HK-2 (cell line): Measurements from ENCODE around the gene LCLAT1.
"Not testable (repeated sequence)": the region's sequence is repeated elsewhere in the genome, so short reads cannot be mapped to it uniquely, and the experiment has no call there.

Experiments
- DNase-seq: peaks from one replicate; pipeline ENCODE4 v3.0.0-alpha.2; 2018; ENCODE audit not compliant: unreplicated experiment

Gene LCLAT1

GRCh38 chr2:30487603-30488002, 40.6 kb downstream of the LCLAT1 start:
- no peak for DNase-seq

- no peak for DNase-seq
Measured at GRCh38 chr2:30488012-30488659, 41.1 kb downstream of the LCLAT1 start.

GRCh38 chr2:30491225-30491624, 44.2 kb downstream of the LCLAT1 start:
- DNase-seq, result no peak

DNA sequence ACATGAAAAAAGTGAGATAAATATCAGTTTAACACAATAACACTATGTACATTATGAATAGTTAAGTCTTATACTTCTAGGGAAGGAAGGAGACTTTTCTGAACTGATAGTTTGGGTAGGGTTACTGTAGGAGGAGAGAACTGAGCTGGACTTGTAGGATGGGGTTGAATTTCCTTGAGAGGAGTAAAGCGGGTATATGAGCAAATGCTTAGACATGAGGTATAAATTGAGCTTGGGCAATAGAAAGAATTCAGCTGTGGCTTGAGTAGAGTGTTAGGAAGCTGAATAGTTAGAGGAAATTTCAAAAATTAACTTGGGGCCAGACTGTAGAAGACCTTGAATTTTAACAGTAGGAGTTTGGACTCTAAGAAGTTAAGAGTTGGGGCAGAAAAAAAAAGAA, 45.1 kb downstream of the LCLAT1 start:
- no peak for DNase-seq

- no peak for DNase-seq
Measured at GRCh38 chr2:30492619-30493018, 45.6 kb downstream of the LCLAT1 start.

GRCh38 chr2:30493440-30493839, 46.4 kb downstream of the LCLAT1 start:
- no peak for DNase-seq

GRCh38 chr2:30495896-30496295, 48.9 kb downstream of the LCLAT1 start:
- not testable (repeated sequence) for DNase-seq

GRCh38 chr2:30499681-30500080, 52.6 kb downstream of the LCLAT1 start:
- DNase-seq, result no peak

- no peak for DNase-seq
Measured at GRCh38 chr2:30500699-30501098, 53.7 kb downstream of the LCLAT1 start.

GRCh38 chr2:30502310-30502709, 55.3 kb downstream of the LCLAT1 start:
- no peak for DNase-seq

DNA sequence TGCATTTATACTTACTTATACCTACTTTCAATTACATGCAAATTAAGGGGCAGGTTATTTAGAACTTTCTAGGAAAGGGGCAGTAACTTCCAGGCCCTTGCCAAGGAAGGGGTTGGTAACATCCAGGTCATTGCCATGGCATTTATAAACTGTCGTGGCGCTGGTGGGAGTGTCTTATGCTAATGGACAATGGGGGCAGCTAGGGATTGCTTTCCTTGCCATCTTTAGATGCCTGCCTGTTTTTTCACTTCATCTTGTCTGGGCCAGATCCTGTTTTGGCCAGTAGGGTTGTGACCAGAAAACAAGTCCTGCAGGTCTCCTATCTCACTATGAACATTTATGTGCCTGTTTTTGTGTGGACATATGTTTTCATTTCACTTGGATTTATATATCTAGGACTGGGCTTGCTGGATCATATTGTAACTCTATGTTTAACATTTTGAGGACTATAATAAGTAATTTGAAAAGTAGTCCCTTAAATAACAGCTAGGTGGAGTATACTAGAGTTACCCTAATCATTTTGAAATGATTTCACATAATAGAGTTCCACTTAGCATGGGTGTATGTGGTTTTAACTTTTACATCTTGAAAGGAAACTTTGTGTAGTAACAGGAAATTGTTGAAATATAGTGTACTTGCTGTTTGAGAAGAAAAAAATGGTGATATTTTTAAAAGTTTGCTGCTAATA, 56.1 kb downstream of the LCLAT1 start:
- no peak for DNase-seq

DNA sequence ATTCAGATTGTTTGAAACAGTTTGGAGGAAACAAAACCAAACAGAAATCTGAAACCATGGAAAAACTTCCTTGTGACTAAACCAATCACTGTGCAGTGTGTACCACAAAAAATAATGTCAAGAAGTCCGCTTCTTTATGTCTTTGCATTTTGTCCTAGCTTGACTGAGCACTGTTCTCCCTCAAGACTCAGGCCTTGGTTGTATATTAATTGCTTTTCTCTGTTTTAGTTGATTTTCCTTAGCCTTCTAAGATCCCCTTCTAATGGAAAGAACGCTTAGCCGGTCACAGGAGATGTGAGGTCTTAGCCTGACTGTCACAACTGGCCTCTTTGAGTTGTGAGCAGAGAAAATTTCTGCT, 56.6 kb downstream of the LCLAT1 start:
- no peak for DNase-seq

DNA sequence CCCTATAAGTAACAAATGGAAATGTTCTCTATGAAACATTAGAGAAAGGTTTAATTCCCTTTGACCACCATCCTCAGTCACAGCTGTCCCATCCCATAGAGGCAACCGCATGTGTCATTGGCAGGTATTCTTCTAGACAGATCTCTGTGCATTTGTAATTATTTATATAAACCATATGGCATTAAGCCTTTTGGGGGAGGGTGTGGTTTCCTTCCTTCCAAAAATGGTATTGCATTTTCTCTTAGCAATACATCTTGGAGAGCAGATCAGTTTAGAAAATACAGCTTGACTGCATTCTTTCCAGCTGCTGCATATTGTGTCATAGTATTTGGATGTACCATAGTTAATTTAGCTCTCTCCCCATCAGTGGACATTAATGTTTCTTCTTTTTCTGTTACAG, 57.7 kb downstream of the LCLAT1 start:
- no peak for DNase-seq

GRCh38 chr2:30505500-30506180, 58.6 kb downstream of the LCLAT1 start:
- DNase-seq, result no peak

GRCh38 chr2:30507460-30507859, 60.4 kb downstream of the LCLAT1 start:
- not testable (repeated sequence) for DNase-seq

GRCh38 chr2:30509716-30510115, 62.7 kb downstream of the LCLAT1 start:
- DNase-seq, result no peak

DNA sequence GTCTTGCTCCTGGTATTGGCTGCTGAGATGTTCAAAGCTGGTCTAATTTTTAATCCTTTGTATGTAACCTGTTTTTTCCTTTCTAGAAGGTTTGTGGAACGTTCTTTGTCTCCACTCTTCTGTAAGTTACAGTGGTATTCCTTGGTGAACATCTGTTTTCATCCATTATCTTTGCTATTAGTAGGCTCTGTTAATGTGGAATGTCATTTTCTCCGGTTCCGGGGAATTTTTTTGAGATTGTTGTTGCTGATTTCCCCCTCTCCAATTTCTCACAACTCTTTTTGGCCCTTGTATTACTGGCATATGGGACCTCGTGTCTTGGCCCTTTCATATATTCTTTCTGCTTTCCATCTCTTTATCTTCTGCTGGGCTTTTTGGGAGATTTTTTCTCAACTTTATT, 63.4 kb downstream of the LCLAT1 start:
- no peak for DNase-seq

- no peak for DNase-seq
Measured at GRCh38 chr2:30511122-30512083, 64.4 kb downstream of the LCLAT1 start.

DNA sequence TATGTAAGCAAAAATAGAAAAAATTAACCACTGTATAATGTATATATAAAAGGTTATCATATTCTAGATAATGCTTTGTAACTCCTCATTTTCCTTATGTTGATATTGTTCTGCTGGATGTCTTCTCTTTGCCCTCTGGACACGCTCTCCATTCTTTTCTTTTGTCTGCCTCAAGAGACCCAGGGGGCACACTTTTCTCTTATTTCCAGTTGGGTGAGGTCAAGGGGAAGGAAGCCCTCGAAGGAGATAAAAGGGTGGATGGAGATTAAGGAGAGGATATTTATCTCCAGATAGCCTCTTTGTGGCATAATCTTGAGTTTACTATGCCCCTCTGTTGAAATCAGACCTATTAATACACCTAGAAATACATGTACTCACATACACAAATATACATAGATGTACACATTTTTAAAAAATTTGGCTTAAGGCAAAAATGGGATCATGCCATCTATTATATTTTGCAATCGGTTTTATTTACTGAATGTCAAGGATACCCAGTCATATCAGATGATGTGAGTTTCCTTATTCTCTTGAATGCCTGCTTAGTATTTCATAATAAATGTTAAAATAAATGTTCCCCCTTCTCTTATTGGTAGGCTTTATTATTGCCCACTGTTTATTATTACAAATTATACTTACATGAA, 65.3 kb downstream of the LCLAT1 start:
- no peak for DNase-seq

GRCh38 chr2:30513649-30514048, 66.6 kb downstream of the LCLAT1 start:
- not testable (repeated sequence) for DNase-seq

DNA sequence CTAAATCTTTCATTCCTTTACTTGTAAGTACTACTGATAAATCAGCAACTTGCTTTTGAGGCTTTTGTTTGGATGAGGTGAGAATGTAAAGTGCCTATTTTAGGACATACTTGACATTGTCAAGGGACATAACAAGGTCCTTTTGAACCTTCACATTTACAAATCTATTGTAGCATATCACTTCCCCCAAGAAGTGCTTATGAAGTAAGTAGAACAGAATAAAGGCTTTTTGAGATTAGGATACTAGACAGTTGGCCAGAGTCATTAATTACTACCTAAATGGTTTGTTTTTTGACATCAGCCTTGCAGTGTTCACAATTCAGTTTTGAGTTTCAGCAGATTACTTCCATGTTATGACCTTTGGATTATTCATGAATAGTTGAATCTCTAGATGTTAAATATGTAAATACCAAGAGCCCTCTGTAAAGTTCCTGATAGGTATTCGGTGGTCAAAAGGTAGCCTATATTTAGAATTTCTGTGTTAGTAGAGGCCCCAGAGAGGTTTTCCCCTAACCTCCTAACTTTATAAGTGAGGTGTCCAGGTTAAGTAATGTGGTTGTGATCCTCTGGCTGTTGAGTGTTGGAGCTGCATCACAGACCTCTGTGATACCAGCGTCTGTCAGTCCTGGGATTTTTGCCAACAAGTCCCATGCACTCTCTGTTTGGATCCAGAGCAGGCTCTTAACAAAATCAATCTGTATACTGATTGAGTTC, 67.2 kb downstream of the LCLAT1 start:
- no peak for DNase-seq
